GM12874 (cell line): ENCODE measurements around the gene SNX9.

Experiments
- CTCF ChIP-seq: IDR thresholded peaks from 2 replicates; pipeline ENCODE4 v1.5.1; 2011; ENCODE audit warnings: low read depth, mild to moderate bottlenecking, control low read depth, low read length, moderate library complexity; ENCODE audit not compliant: insufficient read depth

SNX9 gene

GRCh38 chr6:157830354-157831017, 7.4 kb downstream of the SNX9 start:
- TF ChIP-seq CTCF, result no peak

DNA sequence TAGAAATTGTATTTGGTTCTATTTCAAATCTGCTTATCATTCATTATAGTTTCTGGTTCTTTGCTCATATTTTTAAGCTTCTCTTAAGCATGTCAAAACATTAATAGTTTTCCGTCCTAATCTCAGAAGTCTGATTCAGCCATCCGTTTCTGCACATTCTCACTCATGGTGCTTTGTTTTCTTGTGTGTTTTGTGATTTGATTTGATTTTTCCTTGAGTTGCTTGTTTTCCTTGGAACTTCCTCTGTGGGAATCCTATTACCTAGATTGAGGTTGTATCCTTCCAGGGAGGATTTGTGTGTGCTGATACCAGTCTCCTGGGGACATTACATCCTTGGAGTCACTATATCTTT, 7.9 kb downstream of the SNX9 start:
- no peak for TF ChIP-seq CTCF

DNA sequence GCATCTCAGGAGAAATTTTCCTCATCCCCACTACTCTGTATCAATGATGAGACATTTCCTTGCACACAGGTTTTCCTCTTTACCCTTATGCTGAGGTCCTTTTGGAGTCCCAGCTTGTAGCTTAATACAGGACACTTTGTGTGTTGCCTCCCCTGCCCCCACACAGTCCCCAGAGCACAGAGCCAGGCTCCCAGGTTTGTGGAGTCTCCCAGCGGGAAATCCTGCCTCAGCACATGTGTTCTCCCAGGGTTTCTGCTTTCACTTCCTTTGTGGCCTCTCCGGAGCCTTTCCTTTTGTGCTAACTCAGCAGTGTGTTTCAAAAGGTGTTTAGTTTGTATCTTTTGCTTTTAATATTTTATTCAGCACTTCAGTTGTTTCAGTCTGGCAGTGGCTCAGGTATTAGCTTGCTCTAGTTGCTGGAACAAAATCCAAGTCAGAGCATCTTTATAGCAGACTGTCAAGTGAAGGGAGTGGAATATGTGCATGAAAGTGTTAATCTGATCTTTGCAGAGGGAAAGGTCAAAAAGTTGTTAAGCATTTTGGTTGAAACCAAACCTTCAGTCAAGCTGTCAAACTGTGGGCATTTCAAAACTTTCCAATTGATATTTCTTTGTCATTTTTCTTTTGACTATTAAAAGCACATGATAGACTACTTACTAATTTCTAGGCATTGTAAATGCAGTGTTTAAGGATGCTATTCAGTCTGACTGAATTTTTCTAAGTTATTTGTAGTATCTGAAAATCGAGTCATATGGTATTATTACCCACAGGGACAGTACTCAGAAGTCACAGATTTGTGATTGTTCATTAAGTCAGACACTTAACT, 8.6 kb downstream of the SNX9 start:
- no peak for TF ChIP-seq CTCF

GRCh38 chr6:157832250-157832967, 9.4 kb downstream of the SNX9 start:
- no peak for TF ChIP-seq CTCF

DNA sequence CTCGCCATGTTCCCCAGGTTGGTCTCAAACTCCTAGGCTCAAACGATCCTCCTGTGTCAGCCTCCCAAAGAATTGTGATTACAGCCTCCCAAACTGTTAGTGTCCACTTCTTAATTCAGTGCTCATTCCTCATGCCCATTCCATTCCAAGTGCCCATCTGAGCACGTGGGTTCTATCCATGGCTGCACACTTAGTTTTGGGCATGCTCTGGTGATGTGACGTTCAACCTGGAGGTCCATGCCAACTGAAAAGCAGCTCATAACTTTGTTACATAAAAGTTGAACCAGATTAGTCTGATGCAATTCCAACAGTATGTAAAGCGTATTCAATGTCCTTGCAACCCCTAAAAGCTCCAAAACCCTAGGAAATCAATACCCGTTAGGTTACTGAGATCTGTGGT, 11.5 kb downstream of the SNX9 start:
- TF ChIP-seq CTCF, result no peak

GRCh38 chr6:157838718-157839430, 15.8 kb downstream of the SNX9 start:
- no peak for TF ChIP-seq CTCF

DNA sequence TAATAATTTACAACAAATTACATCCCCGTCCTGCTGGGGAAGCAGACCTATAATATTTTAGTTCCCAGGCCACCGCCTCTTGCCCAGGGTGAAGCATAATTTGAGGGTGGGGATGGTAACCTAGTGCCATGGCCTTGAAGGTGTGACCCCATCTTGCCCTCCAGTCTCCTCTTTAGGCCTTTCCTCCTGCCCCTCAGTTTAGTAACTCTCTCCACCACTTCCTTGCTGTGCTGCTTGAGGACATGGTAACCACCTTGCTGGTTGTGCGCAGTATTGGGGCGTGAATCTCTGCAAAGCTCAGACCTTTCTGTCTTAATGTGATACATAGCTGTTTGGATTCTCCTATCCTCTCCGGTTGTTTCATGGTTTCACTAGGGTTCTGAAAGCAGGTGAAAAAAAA, 16.6 kb downstream of the SNX9 start:
- TF ChIP-seq CTCF, result no peak
